C4-2B (cell line): ENCODE data around the gene KPNA5.

Experiments
- ZFX ChIP-seq: fragments of 450-650 bp; IDR thresholded peaks from 2 replicates; pipeline ENCODE4 v1.6.1; 2017
- TF ChIP-seq, protein P1 (sequence below): fragments of 450-650 bp; conservative IDR thresholded peaks from 2 replicates; pipeline ENCODE4 v1.5.1; 2017; ENCODE audit warnings: mild to moderate bottlenecking

DNA sequence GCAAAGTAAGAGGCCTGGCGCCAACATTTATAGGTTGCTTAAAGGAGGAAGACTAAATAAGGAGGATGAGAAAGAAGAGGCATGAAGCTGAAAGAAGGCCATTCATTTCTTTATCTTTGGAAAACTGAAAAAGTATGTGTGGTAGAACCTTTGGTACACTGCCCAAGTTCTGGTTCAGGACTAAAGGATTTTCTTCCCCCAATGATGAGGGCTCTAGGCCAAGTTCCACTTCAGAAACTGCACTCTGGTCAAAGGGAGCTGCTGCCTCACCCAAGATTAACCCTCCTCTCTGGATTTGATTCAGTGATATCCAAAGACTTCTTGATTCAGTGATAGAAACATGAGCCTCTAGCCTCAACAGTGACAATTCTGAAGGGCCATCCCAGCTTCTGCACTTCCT lies 5.0 kb upstream of the KPNA5 start:
- TF ChIP-seq, protein P1, sequence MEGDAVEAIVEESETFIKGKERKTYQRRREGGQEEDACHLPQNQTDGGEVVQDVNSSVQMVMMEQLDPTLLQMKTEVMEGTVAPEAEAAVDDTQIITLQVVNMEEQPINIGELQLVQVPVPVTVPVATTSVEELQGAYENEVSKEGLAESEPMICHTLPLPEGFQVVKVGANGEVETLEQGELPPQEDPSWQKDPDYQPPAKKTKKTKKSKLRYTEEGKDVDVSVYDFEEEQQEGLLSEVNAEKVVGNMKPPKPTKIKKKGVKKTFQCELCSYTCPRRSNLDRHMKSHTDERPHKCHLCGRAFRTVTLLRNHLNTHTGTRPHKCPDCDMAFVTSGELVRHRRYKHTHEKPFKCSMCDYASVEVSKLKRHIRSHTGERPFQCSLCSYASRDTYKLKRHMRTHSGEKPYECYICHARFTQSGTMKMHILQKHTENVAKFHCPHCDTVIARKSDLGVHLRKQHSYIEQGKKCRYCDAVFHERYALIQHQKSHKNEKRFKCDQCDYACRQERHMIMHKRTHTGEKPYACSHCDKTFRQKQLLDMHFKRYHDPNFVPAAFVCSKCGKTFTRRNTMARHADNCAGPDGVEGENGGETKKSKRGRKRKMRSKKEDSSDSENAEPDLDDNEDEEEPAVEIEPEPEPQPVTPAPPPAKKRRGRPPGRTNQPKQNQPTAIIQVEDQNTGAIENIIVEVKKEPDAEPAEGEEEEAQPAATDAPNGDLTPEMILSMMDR, result no peak
- no peak for TF ChIP-seq ZFX
